Sigmoid colon (tissue), 3 donors: ENCODE results near the gene UROC1.

Experiments
- CTCF ChIP-seq, 4 experiments: fragments of 450-650 bp in 3 of 4; fragments of 200-600 bp in 1 of 4; IDR thresholded peaks; one replicate each; pipeline ENCODE4 v1.5.1; 2016 to 2019; ENCODE audit warnings: antibody characterized with exemption in 4 of 4, mild to moderate bottlenecking in 3 of 4, moderate library complexity in 2 of 4
- POLR2A ChIP-seq, 2 donors: fragments of 450-650 bp; IDR thresholded peaks; one replicate each; pipeline ENCODE4 v1.6.1; 2016; ENCODE audit warnings: antibody characterized with exemption in 2 of 2, mild to moderate bottlenecking in 2 of 2, moderate library complexity in 2 of 2

GRCh38 chr3:126548556-126549466 lies 31.2 kb upstream of the UROC1 start:
- TF ChIP-seq CTCF (IDR thresholded peaks at IDR 0.05) (no peak), POLR2A (IDR thresholded peaks at IDR 0.05) (no peak)
